HepG2 (cell line): Measurements from ENCODE around the gene TBX6. TPM values are rescaled to one million over a fixed set of nuclear protein-coding genes. Genes with fewer than 3 reads are reported as not detected.
A peak's percentile ranks its signal among the peaks of the same experiment; 100 is the strongest.

Experiments used
- AKAP8 ChIP-seq: sonication (generic); formaldehyde crosslinking; IDR thresholded peaks from 2 replicates; pipeline ENCODE4 v1.5.1; 2020; ENCODE audit warnings: mild to moderate bottlenecking, missing genetic modification reagents
- ARID5B ChIP-seq: IDR thresholded peaks from 2 replicates; pipeline ENCODE4 v1.4.0; 2020; ENCODE audit warnings: mild to moderate bottlenecking, missing genetic modification reagents
- ERF ChIP-seq: IDR thresholded peaks from 2 replicates; pipeline ENCODE4 v1.6.1; 2018; ENCODE audit warnings: missing biosample characterization, missing genetic modification reagents
- FOXC1 ChIP-seq: sonication (generic); formaldehyde crosslinking; IDR thresholded peaks from 2 replicates; pipeline ENCODE4 v1.8.0; 2022; ENCODE audit warnings: mild to moderate bottlenecking, missing genetic modification reagents, borderline replicate concordance
- HMG20A ChIP-seq: IDR thresholded peaks from 2 replicates; pipeline ENCODE4 v1.6.1; 2016; ENCODE audit warnings: borderline replicate concordance
- HNRNPLL ChIP-seq: fragments of 200-400 bp; formaldehyde crosslinking; IDR thresholded peaks from 2 replicates; pipeline ENCODE4 v1.6.1; 2017; ENCODE audit warnings: mild to moderate bottlenecking, low read depth, low read length; ENCODE audit not compliant: poor library complexity, severe bottlenecking
- KDM3A ChIP-seq: IDR thresholded peaks from 2 replicates; pipeline ENCODE4 v1.6.1; 2018; ENCODE audit warnings: low read depth, missing compliant biosample characterization
- KDM6A ChIP-seq: IDR thresholded peaks from 2 replicates; pipeline ENCODE4 v1.6.1; 2016; ENCODE audit warnings: low read depth
- KLF16 ChIP-seq, 2 experiments: sonication (generic) in 1 of 2; formaldehyde crosslinking in 1 of 2; IDR thresholded peaks; 2 replicates each; pipeline versions ENCODE4 v1.6.1 to v1.8.0; 2016 to 2023; ENCODE audit warnings: missing genetic modification reagents in 2 of 2, missing compliant biosample characterization in 1 of 2
- RARG ChIP-seq: sonication (generic); formaldehyde crosslinking; IDR thresholded peaks from 2 replicates; pipeline ENCODE4 v1.4.0; 2020; ENCODE audit warnings: low read depth, mild to moderate bottlenecking, missing genetic modification reagents
- RCOR2 ChIP-seq: IDR thresholded peaks from 2 replicates; pipeline ENCODE4 v1.6.1; 2016; ENCODE audit warnings: missing biosample characterization, missing genetic modification reagents
- SRSF4 ChIP-seq: fragments of 200-400 bp; formaldehyde crosslinking; IDR thresholded peaks from one replicate; pipeline ENCODE4 v1.6.1; 2018; ENCODE audit warnings: mild to moderate bottlenecking, low read depth, low read length, moderate library complexity; ENCODE audit not compliant: poor library complexity, severe bottlenecking
- THAP9 ChIP-seq: sonication (generic); formaldehyde crosslinking; IDR thresholded peaks from 2 replicates; pipeline ENCODE4; 2020; ENCODE audit warnings: missing genetic modification reagents, mild to moderate bottlenecking, borderline replicate concordance
- TRAFD1 ChIP-seq: sonication (generic); formaldehyde crosslinking; IDR thresholded peaks from 2 replicates; pipeline ENCODE4 v1.5.1; 2020; ENCODE audit warnings: missing genetic modification reagents, mild to moderate bottlenecking, borderline replicate concordance
- WIZ ChIP-seq: sonication (generic); formaldehyde crosslinking; IDR thresholded peaks from 2 replicates; pipeline ENCODE4 v1.5.1; 2020; ENCODE audit warnings: mild to moderate bottlenecking, missing genetic modification reagents
- XBP1 ChIP-seq: sonication (generic); formaldehyde crosslinking; IDR thresholded peaks from 2 replicates; pipeline ENCODE4 v1.5.0; 2020; ENCODE audit warnings: missing genetic modification reagents
- ZC3H13 ChIP-seq: sonication (generic); formaldehyde crosslinking; IDR thresholded peaks from 2 replicates; pipeline ENCODE4 v1.8.1; 2023; ENCODE audit warnings: mild to moderate bottlenecking, missing genetic modification reagents, moderate library complexity
- ZC3H4 ChIP-seq: sonication (generic); formaldehyde crosslinking; IDR thresholded peaks from 2 replicates; pipeline ENCODE4 v1.4.0; 2020; ENCODE audit warnings: missing genetic modification reagents, borderline replicate concordance
- ZNF121 ChIP-seq: sonication (generic); formaldehyde crosslinking; IDR thresholded peaks from 2 replicates; pipeline ENCODE4 v1.5.0; 2020; ENCODE audit warnings: mild to moderate bottlenecking, missing genetic modification reagents
- ZNF713 ChIP-seq: sonication (generic); formaldehyde crosslinking; IDR thresholded peaks from 2 replicates; pipeline ENCODE4 v1.4.0; 2020; ENCODE audit warnings: mild to moderate bottlenecking, missing genetic modification reagents
- ZNF776 ChIP-seq: sonication (generic); formaldehyde crosslinking; IDR thresholded peaks from 2 replicates; pipeline ENCODE4 v1.4.0; 2020; ENCODE audit warnings: mild to moderate bottlenecking, missing genetic modification reagents
- polyA plus RNA-seq, 8 experiments: library from polyadenylated mRNA; depleted of rRNA in 3 of 8; stranded (reverse) in 7 of 8; unstranded in 1 of 8; fragments of >200 nt; fragmentation: Illumina TruSeq in 4 of 8; extraction: Trizol in 4 of 8; gene quantifications; 2 replicates each; pipeline versions ENCODE4 v1.2.1 to v1.2.3, GENCODE V29; 2011 to 2016; ENCODE audit warnings: low read depth in 4 of 8, missing spikeins in 1 of 8, mixed read lengths in 1 of 8; ENCODE audit not compliant: insufficient read depth in 1 of 8
- total RNA-seq, 5 experiments: library from RNA; depleted of rRNA; stranded (reverse); fragments of >200 nt; fragmentation: Illumina TruSeq; extraction: Trizol; gene quantifications; 2 replicates each; pipeline ENCODE4 v1.2.3, GENCODE V29; 2016; ENCODE audit warnings: low read depth in 1 of 5

The TBX6 gene
- total and polyA plus RNA-seq, 2 of the 13 experiments (the other 11 are each of a cell fraction or from before 2014, with no cell fraction given) = 0.24 to 0.42 TPM

- TF ChIP-seq ARID5B (CRISPR knock-in tag) = 0 out of 2 replicates have a peak, but pooled peaks have one; percentile 54
- no peak for TF ChIP-seq RARG (CRISPR knock-in tag)
- peak; percentile 26; the same call in 1 of the 2 replicates for TF ChIP-seq ZC3H13 (CRISPR knock-in tag)
- peak; percentile 53; the same call in 1 of the 2 replicates for TF ChIP-seq ZNF776 (CRISPR knock-in tag)
- TF ChIP-seq HMG20A (CRISPR knock-in tag) = 0 out of 2 replicates have a peak, but pooled peaks have one; percentile 9
- no peak; the same call in 1 of the 2 replicates for TF ChIP-seq ZNF713
- TF ChIP-seq XBP1 (CRISPR knock-in tag) = no peak
- TF ChIP-seq FOXC1 = peak; percentile 91; the same call in 1 of the 2 replicates
- TF ChIP-seq HNRNPLL = peak; percentile 8
- TF ChIP-seq SRSF4 = no peak
- TF ChIP-seq ZC3H4 (CRISPR knock-in tag) = 0 out of 2 replicates have a peak, but pooled peaks have one; percentile 53
- TF ChIP-seq WIZ = peak; percentile 66; the same call in 1 of the 2 replicates
- TF ChIP-seq KDM6A (CRISPR knock-in tag) = no peak
- TF ChIP-seq TRAFD1 (CRISPR knock-in tag) = no peak
- no peak for TF ChIP-seq KLF16 (CRISPR knock-in tag; IDR thresholded peaks at IDR 0.05)
- TF ChIP-seq AKAP8 (CRISPR knock-in tag) = peak; percentile 51; the same call in 1 of the 2 replicates
- no peak for TF ChIP-seq KDM3A
- peak; percentile 77; the same call in 1 of the 2 replicates for TF ChIP-seq THAP9 (CRISPR knock-in tag)
- peak; percentile 77; the same call in 1 of the 2 replicates for TF ChIP-seq ZNF121 (CRISPR knock-in tag)
- peak; percentile 89; the same call in 1 of the 2 replicates for TF ChIP-seq RCOR2 (CRISPR knock-in tag)
- TF ChIP-seq ERF (CRISPR knock-in tag) = 0 out of 2 replicates have a peak, but pooled peaks have one; percentile 35
Measured at GRCh38 chr16:30112197-30113030, 20.7 kb upstream of the TBX6 start (continued).
